NCI-H2081 (cell line): ENCODE data around the gene LILRA5.
"Not testable (repeated sequence)": the region's sequence is repeated elsewhere in the genome, so short reads cannot be mapped to it uniquely, and the experiment has no call there.

ENCODE experiments used
- DNase-seq, 2 experiments: peaks; one replicate each; lab custom pipeline; 2025; lab: John Stamatoyannopoulos, UW

The LILRA5 gene

DNA sequence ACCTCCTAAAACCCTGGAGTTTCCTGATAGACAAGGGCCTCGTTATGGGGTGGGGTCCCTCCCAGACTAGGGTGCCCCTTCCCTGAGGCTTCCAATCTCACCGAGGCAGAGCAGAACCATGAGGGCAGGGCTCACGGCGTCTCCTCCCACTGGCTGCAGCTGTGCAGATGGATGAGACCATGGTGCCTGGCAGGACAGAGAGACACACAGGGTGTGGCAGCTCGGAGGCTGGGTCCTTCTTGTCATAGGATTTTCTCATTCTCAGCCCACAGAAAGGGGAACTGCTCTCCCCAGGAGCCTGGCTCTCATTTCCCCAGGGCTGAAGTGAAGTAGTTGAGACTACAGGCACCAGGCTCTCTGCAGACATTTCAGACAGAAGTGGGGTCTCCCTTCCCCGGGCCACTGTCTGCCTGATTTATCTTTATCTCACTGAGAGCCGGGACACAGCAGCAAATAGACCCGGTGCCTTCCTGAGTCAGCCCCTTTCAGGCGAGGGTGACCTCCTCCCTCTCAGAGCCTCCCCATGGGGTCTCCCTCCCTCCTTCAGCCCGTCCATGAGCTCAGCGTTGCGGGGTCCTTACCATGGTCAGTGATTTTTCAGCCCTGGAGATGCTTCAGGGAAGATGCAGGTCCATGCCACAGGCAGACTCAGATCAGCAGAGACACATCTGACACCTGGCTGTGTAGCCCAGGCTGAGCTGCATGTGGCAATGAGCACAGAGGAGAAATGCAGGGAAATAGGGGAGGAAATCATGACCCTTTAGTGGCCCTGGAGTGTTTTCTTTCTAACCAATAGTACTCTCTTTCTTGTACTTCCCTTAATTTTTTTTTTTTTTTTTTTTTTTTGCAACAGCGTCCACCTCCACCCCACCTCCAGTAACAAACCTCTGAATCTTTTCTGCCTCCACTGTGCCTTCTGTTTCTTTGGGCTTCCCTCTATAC lies at the start of gene LILRA5:
TSS of gene LILRA5 (minus strand) at position 731 of the 942 bp plus-strand sequence. CDS start at position 584, 147 bp downstream.
- no peak for DNase-seq

DNA sequence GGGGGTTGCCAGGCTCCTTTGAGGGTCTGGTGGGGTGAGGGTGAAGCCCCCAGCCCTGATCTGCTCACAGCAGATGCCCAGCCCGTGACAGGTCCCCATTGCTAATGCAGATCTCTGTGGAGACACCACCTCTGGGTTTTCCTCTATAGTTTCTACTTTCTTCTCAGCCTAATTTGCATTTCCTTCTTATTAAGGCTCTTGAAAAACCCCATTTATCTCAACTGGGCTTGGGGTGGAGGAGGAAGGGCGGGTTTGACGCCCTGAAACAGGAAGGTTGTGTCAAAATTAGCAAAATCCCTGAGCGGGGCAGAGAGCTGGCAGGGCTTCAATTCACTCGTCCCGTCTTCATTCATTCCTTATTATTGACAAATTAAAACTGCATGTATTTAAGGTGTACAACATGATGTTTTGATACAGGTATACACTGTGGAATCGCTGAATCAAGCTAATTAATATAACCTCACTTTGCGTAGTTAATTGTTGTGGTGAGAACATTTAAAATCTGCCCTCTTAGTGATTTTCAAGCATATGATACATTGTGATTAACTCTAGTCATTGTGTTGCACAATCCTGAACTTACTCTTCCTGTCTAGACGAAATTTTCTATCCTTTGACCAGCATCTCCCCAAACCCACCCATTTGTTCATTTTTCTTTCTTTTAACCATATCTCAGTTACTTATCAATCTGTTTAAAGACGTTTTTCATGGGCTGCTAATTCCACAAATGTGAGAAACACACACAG lies 48.9 kb upstream of the LILRA5 start:
- not testable (repeated sequence) for DNase-seq

DNA sequence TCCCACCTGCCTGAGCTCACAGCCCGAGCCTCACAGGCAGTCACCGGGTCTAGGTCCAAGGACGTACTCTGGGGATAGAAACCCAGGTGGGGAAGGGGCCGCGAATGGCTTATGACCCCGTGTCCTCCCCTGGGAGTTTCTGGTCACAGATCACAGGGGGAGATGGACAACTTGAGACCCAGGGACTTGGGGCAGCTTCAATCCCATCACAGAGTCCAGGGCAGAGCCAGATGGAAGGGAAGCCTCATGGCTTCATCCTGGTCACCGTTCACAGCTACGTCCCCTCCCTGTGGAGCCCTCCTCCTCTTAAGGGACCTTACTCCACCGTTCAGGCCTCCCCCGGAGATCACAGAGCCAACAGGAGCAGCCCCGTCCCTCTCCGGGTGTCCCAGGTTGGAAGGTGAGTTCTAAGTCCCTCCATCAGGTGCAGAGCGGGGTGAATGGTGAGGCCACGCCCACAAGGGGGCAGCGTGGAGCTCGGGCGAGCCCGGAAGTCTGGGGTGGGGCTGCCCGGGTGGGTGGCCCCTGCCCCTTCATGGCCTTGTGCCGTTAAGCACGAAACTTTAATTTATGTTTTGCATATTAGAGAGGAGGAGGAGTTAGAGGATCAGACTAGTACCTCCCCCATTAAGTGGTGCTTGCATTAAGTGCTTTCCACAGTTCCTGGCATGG lies 46.3 kb upstream of the LILRA5 start:
- not testable (repeated sequence) for DNase-seq

DNA sequence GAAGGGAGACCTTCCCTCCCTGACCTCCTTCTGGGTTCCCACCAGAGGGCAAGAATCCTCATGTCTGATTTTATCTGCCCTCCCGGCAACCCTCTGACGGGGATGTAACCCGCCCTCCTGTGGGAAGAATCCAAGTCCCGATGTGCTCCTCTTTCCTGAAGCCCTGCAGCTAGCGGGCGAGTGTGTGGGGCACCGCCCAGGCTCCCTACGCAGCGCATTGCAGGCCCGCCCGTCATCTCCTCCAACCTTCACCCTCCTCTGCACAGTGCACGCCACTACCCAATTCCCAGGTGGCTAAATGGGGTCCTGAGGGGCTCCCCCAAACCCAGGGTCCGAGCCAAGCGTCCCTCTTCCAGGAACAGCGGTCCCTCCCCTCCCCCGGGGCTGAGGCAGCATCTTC lies 44.4 kb upstream of the LILRA5 start:
- no peak for DNase-seq

DNA sequence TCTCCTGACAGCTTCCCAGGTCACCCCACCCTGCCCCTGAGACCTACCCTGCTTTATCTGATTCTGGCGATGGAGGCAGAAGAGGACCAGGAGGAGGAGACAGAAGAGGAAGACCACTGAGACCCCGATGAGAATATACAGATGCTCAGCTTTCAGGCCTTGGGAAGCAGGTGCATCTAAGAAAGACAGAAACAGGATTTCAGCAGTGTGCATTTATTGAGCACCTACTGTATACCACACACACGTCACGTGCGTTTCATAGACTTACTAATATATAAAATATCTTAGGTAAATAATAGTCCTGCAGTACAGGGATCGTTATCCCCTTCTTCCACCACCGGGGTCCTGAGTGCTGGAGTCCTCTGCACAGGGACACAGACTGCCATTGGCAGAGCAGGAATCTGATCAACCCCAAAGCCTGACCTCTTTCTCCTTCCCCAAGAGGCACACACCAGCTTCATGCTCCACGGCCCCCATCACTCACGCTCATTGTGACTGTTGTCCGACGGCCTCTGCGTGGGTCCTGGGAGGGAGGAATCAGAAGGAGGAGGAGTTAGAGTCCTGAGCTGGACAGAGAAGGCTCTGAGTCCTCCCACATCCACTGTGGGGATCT lies 43.6 kb upstream of the LILRA5 start:
- DNase-seq, result no peak

DNA sequence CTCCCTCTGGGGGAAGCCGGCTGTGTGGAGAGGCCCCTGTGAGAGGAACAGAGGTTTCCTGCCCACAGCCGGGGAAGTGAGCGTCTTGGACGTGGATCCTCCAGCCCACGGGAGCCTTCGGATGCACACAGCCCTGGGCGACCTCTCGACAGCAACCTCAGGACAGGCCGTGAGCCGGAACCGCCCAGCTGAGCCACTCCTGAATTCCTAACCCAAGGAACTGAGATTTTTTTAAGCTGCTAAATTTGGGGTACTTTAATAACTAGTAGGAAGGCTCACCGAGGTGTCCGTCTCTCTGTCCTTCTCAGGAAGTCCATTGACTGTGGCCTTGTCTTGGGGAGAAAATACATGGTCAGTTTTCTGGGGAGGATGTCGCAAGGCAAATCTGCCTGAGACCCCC lies 42.7 kb upstream of the LILRA5 start:
- DNase-seq, result no peak

DNA sequence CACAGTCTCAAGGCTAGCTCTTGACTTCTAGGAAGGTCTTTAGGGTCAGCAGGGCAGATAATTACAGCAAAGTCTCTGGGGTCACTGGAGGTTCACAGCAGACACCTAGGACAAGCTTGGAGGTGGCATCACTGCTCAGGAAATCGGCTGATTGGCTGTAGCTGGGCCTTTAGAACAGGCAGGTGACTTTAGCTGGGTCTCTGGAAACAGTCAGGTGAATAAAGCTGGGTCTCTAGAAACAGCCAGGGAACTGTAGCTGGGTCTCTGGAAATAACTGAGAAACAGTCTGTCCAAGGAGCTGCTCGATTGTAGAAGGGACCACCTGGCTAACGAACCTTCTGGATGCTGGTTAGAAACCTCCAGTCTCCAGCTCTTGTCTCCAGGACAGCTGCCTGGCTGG lies 41.8 kb upstream of the LILRA5 start:
- no peak for DNase-seq

DNA sequence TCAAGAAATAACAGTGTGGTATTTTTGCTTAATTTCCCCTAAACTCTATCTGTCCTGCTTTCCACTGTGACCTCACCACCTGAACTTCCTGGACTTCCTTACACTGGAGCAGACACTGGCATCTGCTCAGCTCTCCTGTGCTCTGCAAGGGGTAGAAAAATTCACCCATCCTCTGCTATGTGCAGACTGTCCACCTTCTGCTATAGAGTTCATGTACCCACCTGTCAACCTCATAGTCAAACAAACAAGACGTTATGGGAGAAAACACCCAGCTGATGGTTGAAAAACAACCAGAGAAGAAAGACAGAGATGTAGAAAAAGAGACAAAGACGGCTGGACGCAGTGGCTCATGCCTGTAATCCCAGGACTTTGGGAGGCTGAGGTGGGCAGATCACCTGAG lies 39.6 kb upstream of the LILRA5 start:
- no peak for DNase-seq

DNA sequence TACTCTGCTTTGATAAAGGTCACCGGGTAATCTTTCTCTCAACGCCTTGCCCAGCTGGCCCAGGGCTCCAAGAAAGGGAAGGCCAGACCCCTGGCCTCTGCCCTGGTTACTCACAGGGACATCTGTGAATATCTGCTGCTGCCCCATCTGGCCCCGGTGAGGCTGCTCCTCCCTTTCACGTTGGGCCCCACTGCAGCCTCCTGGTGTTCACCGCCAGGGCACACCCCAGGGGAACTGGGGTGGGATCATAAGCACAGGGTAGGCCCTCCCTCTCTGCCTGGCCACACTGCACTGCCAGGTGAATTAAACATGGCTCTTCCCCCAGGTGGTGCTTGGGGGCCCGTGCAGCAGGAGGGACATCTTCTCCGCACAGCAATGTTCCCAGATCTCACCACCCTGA lies 39.1 kb upstream of the LILRA5 start:
- no peak for DNase-seq

DNA sequence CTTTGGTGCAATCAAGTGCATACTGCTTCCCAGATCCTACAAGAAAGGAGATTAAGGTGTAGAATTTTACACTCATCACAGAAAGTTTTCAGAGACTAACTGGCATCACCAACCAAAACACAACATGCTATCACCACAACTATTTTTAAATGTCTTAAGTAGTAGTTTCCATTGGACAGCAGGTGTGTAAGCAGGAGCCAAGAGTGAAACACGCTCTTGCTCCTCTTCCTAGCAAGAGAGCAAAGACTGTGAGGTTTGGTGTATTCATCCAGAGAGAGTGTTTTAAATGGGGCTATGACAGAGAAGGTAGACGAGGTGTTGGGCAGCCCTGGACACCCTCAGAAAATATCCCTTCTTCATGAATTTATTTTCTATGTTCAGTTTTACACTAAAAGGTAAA lies 38.5 kb upstream of the LILRA5 start:
- no peak for DNase-seq

DNA sequence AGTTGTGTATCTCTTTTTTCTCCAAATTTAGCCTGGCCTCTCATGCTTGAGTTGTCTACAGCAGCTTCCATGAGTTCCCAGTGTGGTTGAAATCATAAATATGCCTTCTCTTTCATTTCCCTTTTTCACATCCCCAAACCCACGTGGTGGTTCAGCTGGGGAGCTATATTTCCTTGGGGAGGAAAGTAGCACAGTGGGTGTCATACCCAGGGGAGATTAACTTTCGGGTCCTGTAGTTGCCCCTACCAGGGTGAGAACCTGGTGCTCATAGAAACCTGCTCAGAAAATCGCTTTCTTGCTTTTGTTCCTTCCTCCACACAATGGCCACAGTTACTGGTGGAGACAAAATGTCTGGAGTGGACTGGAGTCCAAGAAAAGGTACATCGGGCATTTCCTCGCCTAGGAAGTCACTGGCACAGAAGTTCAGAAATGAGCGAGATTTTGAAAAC lies 33.0 kb upstream of the LILRA5 start:
- no peak for DNase-seq

DNA sequence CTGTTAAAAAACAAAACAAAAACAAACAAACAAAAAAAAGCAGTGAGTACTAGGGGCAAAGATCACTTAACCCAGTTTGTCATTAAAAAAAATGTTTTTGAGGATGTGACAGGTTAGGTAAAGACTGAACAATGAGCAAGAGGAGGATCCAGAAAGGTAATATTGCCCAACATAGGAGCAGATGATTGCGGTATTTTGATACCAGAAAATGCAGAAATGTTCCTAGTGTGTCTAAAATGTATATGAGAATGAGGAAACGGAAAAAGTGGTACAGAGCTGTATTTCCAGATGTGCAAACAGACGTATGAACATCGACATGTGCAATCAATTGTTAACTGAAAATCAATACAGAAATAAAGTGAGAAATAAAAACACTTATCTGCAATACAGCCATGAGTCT lies 30.9 kb upstream of the LILRA5 start:
- DNase-seq, result no peak

DNA sequence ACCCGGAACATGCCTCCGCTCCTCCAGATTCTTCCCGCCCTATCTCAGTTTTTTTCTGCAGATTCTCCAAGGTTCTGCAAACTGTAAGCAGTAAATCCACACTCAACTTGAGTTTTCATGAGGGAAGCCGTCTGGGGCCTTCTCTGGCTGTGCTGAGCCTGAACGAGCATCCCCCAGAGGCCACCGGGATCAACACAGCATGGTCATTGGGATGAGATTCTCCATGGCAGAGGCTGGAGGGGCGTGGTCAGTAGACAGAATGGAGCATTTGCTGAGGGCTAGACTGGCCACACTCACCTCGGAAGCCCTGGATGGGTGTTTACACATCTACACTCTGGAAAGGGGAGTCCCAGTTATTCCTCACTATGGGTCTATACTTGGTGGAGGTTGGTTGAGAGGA lies 28.3 kb upstream of the LILRA5 start:
- no peak for DNase-seq

DNA sequence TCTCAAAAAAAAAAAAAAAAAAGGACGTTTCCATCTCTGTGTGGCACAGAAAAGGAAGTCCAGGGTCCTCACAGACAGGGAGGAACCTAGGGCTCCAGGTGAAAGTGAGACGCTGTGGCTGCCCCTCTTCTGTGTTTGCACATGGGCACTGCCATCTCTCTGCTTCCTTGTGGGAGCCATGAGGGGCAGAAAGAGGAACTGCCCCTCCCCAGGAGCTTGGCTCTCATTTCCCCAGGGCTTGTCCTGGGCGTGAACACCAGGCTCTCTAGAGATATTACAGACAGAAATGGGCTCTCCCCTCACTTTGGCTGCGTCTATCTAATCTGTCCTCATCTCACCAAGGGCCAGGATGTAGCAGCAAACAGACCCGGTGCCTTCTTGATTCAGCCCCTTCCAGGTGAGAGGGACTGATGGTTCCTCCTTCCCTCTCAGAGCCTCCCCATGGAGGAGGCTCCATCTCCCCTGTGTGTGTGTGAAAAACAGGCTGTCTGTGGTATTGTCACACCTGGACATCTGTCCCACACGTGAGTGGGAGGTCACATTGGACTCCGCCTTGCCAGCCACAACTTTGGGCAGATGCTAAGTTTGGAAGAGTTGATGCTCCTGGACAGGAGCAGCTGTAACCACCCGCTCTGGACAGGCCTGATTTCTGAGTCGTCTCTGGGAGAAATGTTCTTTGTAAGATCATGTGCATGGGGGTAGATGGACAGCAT lies 26.8 kb upstream of the LILRA5 start:
- no peak for DNase-seq

DNA sequence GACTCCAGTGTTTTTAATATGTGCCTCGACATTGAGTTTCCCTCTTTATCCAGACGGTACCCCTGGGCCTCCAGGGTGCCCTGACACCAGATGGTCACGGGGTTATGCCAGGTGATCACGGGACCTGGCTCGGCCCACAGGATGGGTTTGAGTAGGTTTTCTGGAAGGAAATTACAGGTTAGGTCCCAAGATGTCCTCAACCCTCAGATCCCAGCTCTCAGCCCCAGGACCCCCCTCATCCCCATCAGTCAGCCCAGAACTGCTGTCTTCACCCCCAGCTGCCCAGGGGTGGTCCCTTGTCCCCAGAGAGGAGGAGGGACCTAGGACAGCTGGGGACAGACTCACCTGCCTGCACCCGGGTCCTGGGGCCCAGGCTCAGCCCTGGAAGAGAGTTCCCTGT lies 25.6 kb upstream of the LILRA5 start:
- no peak for DNase-seq

DNA sequence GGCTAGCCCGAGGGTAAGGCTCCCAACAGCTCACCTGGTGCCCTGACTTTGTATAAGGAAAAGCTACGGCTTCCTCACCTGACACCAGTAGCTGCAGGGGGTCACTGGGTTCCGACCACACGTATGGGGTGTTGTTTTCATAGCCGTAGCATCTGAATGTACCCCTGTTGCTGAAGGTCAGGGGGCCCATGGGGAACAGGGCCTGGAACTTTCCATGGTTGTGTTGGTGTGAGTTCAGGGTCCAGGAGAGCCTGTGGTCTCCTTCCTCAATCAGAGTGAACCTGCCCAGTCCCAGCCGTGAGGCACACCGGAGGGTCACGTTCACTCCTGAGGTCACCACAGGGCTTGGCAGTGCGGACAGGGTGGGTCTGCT lies 24.9 kb upstream of the LILRA5 start:
- DNase-seq, result no peak

DNA sequence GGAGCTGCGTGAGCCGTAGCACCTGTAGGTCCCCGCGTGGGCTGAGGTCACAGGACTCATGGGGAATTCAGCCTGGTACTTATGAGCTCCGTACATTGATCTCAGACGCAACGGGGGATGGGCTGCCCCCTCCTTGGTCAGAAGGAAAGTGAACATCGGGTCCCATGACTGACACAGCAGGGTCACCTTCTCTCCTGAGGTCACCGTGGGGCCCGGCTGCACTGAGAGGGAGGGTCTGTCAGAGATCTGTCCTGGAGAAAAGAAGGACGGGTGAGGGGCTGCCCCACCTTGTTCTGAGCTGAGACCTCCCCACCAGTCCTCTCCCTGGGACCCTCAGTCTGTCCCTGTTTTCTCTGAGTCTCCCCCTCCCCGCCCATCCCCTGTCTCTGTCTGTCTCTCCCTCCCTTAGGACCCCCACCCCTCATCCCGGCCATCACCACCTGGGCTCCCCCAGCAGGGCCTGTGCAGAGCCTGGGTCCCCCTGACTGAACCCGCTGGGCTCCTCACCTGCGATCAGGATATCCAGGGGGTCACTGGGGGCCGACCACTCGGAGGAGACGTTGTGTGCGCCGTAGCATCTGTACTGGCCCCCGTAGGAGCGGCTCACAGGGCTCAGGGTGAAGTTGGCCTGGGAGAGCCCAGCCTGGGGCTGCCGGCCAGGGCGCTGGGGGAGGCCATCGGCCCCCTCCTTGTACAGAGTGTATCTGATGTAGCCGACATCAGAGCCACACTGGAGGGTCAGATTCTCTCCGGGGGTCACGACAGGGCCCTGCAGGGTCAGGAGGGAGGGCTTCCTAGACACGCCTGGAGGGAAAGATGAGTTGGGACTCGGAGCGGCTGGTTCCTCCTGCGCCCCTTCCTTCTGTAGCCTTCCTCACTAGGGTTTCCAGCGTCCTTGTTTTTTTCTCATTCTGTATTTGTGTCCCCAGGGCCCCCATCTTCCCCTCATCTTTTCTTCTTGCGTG lies 24.2 kb upstream of the LILRA5 start:
- no peak for DNase-seq

DNA sequence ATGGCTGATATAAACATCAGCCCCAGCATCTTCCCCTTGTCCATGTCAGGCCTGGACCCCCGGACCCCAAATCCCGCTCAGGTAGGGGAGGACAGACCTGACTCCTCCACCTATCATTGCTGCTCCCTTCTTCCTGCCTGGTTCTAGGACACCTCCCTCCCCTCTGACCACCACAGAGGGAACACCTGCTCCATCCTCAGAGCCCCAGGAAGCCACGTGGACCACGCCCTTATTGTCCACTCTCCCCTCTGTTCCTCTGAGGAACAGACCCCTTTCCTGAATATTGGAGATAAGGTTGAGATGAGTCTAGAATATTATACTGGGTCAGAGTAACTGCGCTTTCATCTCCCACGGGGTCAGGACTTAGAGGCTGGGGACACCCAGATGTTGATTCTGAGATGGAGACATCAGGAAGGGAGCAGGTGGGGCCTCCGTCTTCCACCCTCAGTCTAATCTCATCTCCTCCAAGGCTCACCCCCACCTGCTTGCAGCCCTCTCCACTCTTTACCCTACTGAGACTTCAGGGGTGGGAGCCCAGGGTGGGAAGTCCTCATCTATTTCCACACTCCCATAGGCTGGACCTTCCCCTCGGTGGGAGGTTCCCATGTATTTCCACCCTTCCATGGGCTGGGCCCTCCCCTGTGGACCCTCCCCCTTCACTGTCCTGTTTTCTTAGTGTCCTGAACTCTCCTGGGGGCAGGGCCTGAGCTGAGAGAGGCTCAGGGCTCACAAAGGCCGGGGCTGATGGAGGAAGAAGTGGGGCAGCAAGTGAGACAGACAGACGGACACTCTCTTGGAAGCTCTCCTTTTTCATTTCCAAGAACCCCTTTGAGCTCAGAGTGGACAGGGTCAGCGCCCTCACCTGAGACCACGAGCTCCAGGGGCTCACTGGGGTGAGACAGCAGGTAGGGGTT lies 23.3 kb upstream of the LILRA5 start:
- DNase-seq, result no peak

DNA sequence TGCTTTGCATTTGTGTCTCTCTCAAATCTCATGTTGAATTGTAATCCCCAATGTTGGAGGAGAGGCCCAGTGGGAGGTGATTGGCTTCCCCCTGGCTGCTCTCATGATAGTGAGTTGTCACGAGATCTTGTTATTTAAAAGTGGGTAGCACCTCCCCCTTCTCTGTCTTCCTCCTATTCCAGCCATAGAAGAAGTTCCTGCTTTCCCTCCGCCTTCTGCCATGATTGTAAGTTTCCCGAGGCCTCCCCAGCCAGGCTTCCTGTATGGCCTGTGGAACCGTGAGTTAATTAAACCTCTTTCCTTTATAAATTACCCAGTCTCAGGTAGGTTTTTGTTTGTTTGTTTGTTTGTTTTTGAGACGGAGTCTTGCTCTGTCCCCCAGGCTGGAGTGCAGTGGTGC lies 22.2 kb upstream of the LILRA5 start:
- no peak for DNase-seq
